ENCODE results near the gene HPSE2.
A peak's percentile ranks its signal among the peaks of the same experiment; 100 is the strongest.

Gene HPSE2

DNA sequence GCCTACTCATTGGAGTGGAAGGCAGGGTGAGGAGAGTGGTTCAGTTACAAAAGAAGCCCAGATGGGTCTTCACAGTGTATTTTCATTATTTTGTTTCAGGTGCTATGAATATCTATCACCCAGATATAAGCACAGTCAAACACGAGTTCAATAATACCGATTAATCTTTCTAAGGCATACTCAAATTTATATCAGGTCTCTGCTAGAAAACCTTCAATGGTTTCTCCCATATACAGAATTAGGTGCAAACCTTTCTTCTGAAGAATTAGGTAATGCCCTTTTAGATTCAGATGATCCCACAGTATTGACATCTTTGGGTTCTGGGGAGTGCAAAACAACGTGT is 774.2 kb downstream of the HPSE2 start:
- DNase-seq (ENCODE audit: low spot score), result no peak

DNA sequence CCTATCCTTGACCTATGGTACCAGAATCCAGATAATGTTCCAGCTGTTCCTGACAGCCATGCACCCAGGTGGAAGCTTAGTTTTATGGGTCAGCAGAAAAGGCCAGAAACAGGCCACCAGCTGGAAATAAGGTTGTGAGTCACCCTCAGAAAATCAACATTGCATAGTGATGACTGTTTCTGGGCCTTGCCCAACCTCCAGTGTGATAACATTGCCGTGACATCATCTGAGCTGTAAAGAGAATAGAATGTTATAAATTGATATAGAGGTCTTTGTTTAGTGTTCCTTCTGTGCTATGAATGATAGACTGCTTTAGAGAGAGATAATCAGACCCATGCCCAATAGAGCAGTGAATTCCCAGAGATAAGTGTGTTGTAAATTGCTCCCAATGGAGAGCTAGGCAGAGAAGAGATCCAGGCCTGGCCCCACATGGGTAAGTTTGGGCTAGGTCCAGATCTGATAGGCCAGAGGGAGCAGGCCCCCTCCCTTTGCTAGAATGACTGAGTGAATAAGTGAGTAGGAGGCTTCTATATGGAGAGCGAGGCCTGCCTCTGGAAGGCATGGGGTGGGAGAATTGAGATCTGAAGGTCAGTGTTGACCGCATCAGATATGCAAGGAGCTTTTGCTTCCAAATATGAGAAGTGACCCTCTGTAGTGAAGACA is 774.7 kb downstream of the HPSE2 start:
- no peak for DNase-seq (ENCODE audit: low spot score)

DNA sequence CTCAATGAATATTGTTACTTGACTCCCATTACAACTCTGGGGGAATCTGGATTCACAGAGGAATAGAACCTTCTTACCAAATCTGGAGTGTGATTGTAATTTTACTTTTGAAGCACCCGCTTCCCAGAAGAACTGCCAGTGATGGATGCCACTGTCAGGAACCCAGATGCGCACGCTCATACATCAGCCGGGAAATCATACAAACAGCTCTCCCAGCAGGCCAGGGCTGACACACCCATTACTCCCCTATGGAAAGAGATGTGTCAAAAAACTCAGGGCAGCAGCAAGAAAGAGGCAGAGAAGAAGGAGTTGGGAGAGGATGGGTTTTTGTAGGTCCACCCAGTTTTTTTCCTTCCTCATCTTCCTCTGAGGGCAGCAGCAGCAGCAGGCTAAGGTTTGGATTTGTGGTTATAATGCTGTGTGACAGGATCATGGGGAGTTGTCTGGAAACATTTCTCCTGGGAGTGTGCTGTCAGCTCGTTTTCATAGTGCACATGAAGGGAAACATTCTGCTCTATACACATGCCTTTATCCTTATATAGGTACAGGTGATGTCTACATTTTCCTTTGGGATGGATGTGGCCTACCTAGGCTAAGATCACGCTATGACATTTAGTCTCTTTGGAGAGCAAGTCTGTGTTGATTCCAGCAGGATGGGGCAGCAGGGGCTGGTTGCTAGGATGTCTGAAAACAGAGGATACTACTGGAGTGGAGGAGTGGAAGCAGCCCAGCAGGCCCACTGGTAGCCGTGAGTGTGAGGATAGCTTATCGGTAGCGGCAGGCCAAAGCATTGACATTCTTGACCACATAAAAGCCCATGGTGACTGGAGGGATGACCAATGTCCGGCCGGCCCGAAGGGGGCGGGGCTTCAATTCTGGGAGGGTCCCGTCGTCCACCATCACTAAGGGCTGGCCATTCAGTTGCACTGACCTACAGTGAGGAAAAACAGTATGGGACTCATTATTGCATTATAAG is 776.6 kb downstream of the HPSE2 start:
- no peak for DNase-seq (ENCODE audit: low spot score)

DNA sequence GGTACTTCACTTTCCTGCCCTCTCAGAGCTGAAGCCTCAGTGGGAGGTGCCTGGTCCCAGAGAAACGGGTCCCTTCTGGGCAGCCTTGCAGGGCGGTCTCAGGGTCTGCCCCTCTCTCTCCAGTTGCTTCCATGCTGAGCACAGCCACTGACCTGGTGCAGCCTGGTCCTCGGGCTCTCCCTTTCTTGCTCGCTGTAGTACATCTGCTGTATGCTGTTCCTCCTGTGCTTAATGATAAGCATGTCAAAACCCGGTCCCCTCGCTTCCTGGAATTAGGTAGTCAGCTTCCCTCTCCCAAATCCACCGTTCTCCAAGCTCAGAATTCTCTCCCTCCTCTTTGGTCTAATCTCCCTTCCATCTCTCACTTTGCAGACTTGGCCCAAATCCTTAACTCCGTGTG is 777.9 kb downstream of the HPSE2 start:
- DNase-seq (ENCODE audit: low spot score), result no peak

DNA sequence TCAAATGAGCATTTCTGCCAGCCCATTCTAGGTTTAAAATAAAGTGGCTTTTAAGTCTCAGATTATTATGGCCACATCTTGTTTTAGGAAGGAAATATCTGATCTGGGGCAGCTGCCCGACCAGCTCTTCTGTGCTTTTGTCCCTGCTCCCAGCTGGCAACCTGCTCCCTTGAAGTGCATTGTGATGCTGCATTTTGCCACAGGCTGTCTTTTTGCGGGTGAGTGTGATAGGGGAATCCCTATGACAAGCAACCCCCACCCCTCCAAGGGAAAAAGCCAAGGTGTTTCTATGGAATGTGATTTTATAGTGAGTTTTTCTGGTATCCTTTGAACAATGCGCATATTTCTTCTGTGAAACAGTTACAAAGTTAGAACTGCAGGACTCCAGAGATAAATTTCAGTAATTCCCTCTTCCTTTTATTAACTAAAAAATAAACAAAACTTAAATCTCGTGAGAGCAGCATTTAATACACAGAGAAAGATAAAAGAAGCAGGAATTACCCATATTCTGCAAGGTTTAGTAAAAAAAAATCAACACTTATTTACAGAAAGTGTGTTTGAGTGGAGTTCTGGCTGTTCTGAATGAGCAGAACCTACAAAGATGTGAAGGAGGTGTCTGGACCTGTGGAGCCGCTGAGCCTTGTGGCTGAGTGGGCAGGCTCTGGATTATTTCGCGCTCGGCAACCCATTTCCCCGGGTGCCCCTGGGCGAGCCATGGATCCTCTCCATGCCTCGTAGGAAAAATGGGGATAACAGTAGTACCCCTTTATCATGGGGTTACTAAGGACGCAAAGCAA is 778.8 kb downstream of the HPSE2 start:
- DNase-seq (ENCODE audit: low spot score), result no peak

DNA sequence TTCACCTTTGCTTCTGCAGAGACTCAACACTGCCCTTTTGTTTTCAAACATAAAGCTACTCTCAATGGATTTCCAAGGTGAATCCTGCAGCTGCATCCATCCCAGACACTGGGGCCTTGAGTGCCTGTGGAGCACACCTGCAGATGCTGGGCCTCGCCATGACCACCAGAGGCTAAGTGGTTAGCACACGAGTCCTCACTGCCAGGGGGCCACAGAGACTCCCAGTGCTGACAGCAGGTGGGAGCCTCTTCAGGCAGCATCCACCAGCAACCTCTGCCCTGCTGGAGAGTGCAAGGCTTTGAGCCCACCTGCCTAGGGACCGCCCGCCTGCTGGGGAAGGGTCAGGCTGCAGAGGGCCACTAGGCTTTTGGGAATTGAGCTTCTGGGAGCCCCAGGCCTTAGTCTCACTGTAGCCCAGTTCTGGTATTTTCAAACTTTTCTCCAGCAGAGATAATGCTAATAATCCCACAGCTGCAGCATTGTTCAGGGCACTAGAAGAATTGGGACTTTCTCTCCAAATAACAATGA is 779.5 kb downstream of the HPSE2 start:
- no peak for DNase-seq (ENCODE audit: low spot score)

DNA sequence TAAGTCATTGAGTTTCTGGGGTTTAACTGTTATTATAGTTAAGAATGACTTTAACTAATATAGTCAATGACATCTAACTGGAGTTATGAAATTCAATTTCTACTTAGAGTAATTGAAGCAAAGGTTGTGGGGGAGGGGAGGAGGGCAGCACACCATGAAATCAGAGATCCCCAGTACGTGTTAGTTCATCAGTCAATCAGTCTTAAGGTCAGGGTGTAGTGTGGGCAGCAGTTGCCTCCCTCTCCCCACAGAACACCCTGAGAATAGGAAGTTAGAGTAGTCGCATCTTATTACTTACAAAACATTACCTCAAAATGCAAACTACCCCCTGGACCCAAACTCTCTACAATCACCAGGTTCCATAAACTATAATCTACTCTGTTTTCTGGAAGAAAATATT is 781.9 kb downstream of the HPSE2 start:
- DNase-seq (ENCODE audit: low spot score), result no peak

DNA sequence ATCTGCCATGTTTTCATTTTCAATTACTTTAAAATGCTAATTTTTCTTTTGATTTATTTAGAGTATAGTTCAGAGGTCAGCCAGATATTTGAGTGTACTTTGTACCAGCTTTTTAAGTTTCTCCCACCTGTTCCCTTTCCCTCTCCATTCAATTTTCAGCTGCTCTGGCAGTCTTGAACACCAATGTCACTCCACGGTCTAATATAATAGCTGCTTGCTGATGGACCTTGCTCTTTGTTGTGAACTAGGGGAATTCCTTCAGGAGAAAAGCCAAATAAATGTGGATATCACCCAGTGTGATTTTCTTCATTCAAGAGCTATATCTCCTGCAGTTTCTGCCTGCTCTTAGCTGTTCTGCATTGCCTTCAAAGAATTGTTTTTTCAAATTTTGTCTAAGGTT is 785.0 kb downstream of the HPSE2 start:
- DNase-seq (ENCODE audit: low spot score), result no peak

DNA sequence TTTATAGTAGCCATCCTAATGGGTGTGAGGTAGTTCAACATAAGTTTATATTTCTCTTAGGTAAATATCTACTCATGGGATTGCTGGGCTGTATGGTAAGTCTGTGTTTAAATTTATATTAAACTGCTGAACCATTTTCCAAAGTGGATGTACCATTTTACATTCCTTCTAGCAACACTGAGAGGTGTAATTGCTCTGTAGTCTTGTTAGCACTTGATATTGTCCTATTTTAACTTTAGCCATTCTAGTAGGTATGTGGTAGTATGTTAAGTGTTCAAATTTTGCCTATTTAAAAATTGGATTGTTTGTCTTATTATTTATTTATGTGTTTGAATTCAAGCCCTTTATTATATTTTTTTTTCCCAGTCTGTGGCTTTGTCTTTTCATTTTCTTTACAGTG is 786.4 kb downstream of the HPSE2 start:
- DNase-seq (ENCODE audit: low spot score), result no peak

DNA sequence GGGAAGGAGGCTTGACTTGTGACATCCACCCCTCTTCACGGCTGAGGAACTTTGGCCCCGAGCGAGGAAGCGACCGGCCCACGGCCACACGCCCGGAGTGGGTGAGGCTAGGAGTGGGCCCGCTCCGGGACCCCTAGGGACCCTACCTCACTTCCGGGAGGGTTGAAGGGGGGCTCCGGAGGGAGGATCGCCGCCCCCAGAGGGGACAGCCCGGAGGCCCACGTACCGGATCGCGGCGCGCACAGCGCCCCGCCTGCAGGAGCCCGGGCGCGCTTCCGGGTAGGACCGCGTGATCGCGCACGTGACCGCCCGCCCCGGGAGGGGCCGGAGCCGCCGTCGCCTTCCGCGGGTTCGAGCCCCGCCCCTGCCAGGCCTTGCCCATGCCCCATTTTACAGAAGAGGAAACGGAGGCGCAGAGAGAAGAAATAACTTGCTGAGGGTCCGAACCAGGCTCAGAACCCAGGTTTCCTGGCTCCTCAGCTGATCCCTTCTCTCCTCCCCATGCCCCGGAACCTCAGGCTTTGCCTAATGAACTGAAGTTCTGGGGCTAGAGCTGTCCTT is 788.9 kb downstream of the HPSE2 start, which contains the start of gene HPS1:
TSS of gene HPS1 (minus strand) at position 275 of the 561 bp plus-strand sequence. CDS start 3,695 bp downstream, outside the sequence.
- DNase-seq (ENCODE audit: low spot score), result peak; percentile 78

DNA sequence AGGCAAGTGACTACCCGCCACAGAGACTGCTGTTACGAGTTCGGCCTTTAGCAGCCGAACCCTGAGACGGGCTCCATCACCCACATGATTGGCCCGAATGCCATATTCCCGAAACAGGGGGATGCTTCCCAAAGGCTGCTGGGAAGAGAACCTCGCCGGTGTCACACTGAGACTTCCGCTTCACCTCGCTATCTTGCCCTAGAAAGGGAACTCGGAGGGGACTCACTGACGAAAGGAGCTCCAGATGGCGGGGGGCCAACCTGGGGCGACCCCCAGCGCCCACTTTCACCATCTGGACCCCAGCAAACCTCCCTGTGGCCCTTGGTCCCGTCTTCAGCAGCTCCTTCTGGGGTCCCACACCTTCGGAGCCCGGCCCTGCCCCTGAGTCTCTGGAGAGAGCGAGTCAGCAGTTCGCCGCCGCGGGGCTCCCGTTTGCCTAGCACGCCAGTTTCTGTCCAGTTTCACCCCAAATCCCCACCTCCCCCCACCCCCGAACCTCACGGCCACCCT is 789.4 kb downstream of the HPSE2 start:
- peak; percentile 64 for DNase-seq (ENCODE audit: low spot score)

DNA sequence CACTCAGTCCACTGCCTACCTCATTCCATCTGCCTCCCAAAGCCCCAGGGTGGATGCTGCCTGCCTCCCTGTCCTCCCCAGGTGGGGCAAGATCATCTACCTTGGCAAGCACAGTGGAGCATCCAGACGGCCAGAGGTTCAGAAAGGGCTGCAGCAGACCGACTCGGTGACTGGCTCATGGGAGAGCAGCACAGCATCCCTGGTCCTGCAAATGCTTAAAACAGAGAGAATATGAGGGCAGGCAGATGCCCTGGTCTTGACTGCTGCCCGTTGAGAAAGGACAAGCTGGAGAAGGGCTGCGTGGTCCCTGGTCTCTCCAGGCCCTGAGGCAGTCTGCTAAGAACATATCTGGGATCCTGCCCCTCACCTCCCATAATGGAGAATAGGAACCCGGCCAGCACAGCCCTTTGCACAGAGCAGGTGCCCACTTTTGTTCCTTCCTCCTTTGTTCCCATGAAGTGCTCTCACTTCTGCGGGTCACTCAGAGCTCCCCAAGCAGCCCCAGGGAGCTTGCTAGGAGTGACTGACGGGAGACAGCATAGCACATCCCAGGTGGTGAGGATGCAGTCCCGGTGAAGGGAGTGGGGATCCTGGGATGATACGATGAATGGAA is 790.3 kb downstream of the HPSE2 start:
- DNase-seq (ENCODE audit: low spot score), result no peak

DNA sequence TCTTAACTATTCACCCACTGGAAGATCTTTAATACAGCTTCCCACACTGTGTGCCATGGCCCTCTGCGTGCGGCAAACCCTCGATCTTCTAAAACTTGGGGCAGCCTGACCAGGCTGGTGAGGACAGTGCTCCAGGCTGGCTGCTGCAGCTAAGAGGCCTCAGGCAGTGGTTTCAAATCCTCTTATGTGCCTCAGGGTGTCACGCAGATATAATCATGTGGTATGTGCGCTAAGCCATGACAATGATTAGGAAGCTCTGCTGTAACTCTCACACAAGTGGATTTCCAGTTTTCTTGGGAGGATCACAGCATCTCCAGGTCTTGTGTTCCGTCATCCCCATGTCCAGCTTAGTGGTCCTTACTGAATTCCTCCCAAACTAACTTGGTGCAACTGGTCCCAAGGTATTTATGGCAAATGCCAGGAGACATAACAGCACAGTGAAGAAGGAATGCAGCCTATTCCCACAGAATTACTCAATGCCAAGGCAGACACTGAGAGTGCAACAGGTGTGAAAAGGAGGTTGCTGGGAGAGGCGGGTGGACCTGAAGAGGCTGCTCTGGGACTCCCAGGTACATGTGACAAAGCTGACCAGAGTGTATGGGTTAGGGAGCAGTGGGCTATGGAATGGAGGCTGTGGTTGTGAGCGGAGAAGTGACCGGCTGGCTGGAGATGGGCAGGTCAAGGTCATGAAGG is 791.2 kb downstream of the HPSE2 start:
- DNase-seq (ENCODE audit: low spot score), result no peak

DNA sequence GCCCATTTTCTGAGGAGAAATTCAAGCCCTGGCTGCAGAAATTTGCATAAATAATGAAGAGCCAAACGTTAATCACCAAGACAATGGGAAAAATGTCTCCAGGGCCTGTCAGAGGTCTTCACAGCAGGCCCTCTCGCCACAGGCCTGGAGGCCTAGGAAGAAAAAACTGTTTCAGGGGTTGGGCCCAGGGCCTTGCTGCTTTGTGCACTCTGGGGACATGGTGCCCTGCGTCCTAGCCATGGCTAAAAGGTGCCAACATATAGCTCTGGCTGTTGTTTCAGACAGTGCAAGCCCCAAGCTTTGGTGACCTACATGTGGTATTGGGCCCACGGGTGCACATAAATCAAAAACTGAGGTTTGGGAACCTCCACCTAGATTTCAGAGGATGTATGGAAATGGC is 796.9 kb downstream of the HPSE2 start:
- no peak for DNase-seq (ENCODE audit: low spot score)

DNA sequence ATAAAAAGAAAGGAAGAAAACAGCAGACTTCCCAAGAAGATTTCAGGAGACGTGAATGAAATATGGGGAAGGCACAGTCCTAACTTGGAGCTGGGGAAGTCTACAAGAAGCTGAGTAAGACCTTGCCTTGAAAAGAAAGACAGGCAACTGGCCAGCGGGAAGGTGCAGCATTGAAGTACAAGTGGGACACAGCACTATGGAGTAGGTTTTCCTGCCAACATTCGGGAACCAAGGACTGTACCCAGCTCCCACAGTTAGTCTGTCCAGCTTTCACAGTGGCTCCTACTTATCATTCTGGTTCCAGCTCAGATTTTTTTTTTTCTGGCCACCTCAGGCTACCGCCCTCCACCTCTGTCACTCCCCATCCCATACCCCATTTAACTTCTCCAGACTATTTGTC is 798.9 kb downstream of the HPSE2 start:
- no peak for DNase-seq (ENCODE audit: low spot score)

DNA sequence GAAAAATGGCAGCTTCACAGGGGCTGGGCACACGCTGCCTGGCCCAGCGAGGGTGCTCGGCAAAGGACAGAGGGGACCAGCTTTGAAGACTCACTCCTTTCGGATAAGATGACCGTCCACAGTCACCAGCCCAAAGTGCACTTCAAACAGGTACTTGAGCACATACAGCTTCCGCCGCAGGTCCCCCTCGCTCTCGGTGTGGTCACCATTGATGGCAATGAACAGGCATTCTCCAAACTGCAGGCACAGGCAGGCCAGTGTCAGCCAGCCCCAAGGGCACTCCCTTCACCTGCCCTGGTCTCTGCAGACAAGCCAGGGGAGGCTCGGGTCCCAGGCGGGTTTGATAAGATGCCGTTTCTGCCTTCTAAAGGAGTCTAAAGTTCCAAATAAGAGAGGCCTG is 800.5 kb downstream of the HPSE2 start:
- DNase-seq (ENCODE audit: low spot score), result no peak

DNA sequence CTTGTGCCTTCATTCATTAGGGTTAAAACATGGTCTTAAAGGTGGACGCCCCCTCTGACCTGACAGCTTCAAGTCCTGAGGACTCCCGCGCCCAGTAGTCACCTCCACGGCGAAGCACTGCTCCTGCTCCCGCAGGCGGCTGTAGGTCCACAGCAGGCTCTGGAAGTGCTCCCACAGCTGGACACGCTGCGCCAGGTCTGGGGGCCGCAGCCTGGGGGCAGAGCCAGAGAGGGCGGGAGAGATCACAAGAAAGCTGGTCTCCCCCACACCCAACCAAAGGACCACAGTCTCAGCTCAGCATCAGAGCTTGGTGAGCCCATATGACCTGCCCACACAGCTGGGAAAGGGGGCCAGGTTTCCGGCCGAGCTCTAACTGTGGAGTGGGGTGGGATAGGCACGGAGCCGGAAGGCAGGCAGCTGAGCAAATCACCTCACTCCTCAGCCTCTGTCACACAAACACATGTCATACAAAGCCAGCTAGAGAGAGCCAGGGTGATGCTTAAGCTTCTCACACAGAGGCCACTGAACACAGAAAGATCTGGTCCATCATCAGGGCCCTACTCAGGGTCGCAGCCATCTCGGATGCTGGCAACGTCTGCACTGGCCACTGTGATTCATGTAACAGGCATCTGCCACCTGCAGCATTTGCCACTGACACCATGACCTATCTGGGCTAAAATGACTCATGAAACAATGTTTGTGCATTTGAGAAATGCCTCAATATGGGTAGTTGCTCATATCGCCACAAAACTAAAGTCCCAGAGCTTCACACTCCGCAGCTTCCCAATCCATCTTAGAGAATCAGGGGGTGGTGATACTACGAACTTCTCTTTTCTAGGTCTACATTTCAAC is 801.5 kb downstream of the HPSE2 start:
- DNase-seq (ENCODE audit: low spot score), result no peak

DNA sequence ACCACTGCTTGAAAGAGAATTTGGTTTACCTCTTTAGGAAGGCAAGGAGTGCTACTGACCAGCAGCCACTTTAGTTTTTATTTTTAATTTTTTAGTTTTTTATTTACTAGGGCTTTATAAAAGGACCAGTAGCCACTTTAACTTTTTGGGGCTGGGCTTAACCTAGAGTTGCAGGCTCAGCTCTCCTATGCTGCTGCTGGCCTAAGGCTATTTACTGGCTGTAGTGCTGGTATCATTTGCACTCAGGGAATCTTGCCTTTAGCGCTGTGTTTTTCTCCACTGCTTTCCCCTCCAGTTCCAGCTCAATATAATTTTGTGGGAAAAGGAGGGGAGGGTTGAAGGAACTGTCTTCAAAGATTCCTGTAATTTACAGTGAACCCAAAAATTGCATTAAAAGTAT is 802.3 kb downstream of the HPSE2 start:
- no peak for DNase-seq (ENCODE audit: low spot score)

DNA sequence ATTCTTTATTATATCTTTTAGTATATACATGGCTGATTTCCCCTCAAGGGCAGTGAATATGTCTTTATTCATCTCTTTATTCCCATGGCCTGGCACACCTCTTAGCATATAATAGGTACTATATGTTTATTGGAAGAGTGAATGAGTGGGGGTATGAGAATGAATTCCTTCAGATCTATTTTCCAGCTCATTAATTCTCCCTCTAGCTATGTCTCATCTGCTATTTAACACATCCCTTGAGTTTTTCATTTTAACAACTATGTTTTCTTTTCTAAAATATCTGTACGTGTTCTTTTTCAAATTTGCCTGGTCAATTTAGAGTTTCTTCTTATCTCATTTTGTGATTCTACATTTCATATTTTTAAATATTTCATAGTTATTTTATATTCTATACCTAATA is 803.3 kb downstream of the HPSE2 start:
- no peak for DNase-seq (ENCODE audit: low spot score)

DNA sequence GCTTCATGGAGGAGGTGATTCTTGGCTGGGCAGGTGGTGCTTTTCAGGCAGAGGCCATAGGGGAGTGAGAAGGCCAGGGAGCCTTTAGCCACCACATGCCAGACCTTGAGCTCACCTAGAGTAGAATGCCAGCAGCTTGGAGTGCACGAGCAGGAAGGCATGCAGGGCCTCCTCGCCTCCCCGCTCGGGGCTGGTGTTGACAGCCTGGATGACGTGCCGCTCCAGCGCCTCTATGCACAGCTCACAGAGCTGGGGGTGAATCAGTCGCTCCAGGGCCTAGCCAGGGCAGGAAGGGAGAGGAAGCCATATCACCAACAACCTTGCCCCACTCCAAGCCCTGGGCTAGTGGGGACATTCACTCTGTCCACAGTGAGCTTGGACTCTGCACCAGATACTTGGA is 804.6 kb downstream of the HPSE2 start:
- DNase-seq (ENCODE audit: low spot score), result no peak

All from putamen (tissue), 1 donor.